Muscle layer of duodenum (tissue), 2 donors: ENCODE results near the gene CEMP1.
A peak's percentile ranks its signal among the peaks of the same experiment; 100 is the strongest.
"Not testable (repeated sequence)": the region's sequence is repeated elsewhere in the genome, so short reads cannot be mapped to it uniquely, and the experiment has no call there.

Source experiments
- H3K27ac ChIP-seq: one replicate; pipeline ENCODE4 v1.7.0; 2013; ENCODE audit warnings: mild to moderate bottlenecking, low read length
- H3K27me3 ChIP-seq: one replicate; pipeline ENCODE4 v1.7.0; 2013; ENCODE audit warnings: low read depth, mild to moderate bottlenecking, control low read depth, low read length
- H3K36me3 ChIP-seq, 2 donors: one replicate each; pipeline ENCODE4 v1.7.0; 2013; ENCODE audit warnings: low read length in 2 of 2, control low read depth in 1 of 2, mild to moderate bottlenecking in 1 of 2; ENCODE audit not compliant: insufficient read depth in 2 of 2, control insufficient read depth in 1 of 2
- H3K4me1 ChIP-seq, 2 donors: one replicate each; pipeline ENCODE4 v1.7.0; 2013; ENCODE audit warnings: low read length in 2 of 2, mild to moderate bottlenecking in 2 of 2, control low read depth in 1 of 2, moderate library complexity in 1 of 2; ENCODE audit not compliant: insufficient read depth in 2 of 2, control insufficient read depth in 1 of 2
- H3K4me3 ChIP-seq, 2 donors: one replicate each; pipeline ENCODE4 v1.7.0; 2013; ENCODE audit warnings: low read length in 2 of 2, low read depth in 1 of 2, mild to moderate bottlenecking in 1 of 2
- H3K9me3 ChIP-seq, 2 donors: one replicate each; pipeline ENCODE4 v1.7.0; 2013; ENCODE audit warnings: low read length in 2 of 2, control low read depth in 1 of 2, mild to moderate bottlenecking in 1 of 2; ENCODE audit not compliant: control insufficient read depth in 1 of 2
- donor health status: healthy.

The CEMP1 gene

DNA sequence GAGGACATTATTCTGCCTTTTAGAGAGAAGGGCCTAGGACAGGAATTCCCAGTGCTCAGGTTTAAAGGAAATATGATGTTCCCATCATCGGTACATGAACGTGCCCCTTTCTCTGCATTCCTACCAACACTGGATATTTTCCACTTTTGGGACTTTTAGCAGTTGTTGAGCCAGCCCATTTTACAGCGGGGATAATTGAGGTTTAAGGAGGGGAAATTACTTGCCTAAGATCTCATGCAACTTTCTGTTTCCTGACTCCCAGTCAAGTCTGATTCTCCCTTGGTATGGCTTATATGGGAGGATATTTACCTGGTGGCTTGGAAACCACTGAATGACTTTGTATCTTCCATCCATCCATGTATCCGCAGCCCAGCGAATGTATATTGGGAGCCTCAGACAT is 3.1 kb upstream of the CEMP1 start:
- H3K9me3 ChIP-seq, H3K27me3 ChIP-seq, H3K27ac ChIP-seq, H3K4me3 ChIP-seq: not testable (repeated sequence)
- Histone ChIP-seq H3K36me3 (peaks cover 0 to 11% of the 10 kb centered on the region in 2 donors), H3K4me1 (peaks cover under 1 to 25% of the 10 kb centered on the region in 2 donors)

DNA sequence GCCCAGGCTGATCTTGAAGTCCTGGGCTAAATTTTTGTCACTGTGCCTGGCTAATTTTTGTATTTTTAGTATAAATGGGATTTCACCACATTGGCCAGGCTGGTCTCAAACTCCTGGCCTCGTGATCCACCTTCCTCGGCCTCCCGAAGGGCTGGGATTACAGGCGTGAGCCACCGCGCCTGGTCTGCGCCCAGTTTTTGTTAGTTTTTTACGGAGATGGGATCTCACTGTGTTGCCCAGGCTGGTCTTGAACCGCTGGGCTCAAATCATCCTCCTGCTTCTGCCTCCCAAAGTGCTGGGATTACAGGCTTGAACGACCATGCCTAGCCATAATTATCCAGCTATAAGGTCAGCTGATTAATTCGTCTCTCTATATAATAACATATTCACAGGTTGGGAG is 2.7 kb upstream of the CEMP1 start:
- H3K4me3 ChIP-seq: no peak overlapping the region
- H3K27me3 ChIP-seq: no peaks in the 10 kb centered on the region
- H3K4me1 ChIP-seq: peaks cover 0 to 21% of the 10 kb centered on the region in 2 donors
- peaks cover 0 to 15% of the 10 kb centered on the region in 2 donors for H3K36me3 ChIP-seq
- no peak overlapping the region for H3K27ac ChIP-seq
- no peaks in the 10 kb centered on the region for H3K9me3 ChIP-seq

DNA sequence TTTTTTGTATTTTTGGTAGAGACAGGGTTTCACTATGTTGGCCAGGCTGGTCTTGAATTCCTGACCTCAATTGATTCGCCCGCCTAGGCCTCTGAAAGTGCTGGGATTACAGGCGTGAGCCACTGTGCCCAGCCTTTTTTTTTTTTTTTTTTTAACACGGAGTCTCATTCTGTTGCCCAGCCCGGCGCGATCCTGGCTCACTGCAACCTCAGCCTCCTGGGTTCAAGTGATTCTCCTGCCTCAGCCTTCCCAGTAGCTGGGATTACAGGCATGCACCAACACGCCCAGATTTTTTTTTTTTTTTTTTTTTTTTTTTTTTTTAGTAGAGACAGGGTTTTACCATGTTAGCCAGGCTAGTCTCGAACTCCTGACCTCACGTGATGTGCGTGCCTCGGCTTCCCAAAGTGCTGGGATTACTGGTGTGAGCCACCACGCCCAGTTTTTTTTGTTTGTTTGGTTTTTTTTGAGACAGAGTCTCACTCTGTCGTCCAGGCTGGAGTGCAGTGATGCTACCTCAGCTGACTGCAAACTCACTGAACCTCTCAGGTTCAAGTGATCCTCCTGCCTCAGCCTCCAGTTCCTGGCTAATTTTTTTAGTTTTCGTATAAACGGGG is 2.0 kb upstream of the CEMP1 start:
- Histone ChIP-seq H3K36me3 (peaks cover 6 to 22% of the 10 kb centered on the region in 2 donors), H3K27ac (peak overlapping the region; percentile 95), H3K4me1 (peaks cover 0 to 16% of the 10 kb centered on the region in 2 donors), H3K4me3 (peak overlapping the region; percentile 66 to 84)
- not testable (repeated sequence) for H3K27me3 ChIP-seq, H3K9me3 ChIP-seq

DNA sequence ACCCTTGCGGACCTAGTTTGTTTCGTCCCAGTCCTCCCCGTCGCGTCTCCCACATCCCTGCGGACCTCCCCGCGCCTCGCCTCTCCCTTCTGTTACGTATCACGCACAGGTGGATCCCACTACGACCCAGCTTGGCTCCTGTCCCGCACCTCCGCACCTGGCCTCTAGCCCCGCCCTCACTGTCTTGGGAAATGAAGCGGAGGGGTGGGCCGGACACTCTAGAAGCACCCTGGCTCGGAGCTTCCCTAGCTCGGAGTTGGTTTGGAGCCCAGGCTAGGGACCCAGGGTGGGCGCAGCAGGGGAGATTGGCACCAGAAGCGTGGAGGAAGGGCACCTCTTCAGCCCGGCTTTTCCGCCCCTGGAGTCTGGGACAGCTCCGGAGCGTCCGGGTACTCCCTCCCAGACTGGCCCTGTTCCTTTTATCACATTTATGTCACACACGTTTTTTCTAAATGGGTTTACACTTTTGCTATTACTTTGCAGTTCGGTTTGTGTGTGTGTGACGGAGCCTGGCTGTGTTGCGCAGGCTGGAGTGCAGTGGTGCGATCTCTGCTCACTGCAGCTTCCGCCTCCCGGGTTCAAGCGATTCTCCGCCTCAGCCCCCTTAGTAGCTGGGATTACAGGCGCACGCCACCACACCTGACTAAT is 1.4 kb upstream of the CEMP1 start:
- Histone ChIP-seq H3K27ac (peak overlapping the region; percentile 95), H3K4me1 (peaks cover 0 to 16% of the 10 kb centered on the region in 2 donors), H3K4me3 (peak overlapping the region; percentile 66 to 84), H3K36me3 (peaks cover 6 to 28% of the 10 kb centered on the region in 2 donors), H3K27me3 (no peaks in the 10 kb centered on the region), H3K9me3 (no peaks in the 10 kb centered on the region)

DNA sequence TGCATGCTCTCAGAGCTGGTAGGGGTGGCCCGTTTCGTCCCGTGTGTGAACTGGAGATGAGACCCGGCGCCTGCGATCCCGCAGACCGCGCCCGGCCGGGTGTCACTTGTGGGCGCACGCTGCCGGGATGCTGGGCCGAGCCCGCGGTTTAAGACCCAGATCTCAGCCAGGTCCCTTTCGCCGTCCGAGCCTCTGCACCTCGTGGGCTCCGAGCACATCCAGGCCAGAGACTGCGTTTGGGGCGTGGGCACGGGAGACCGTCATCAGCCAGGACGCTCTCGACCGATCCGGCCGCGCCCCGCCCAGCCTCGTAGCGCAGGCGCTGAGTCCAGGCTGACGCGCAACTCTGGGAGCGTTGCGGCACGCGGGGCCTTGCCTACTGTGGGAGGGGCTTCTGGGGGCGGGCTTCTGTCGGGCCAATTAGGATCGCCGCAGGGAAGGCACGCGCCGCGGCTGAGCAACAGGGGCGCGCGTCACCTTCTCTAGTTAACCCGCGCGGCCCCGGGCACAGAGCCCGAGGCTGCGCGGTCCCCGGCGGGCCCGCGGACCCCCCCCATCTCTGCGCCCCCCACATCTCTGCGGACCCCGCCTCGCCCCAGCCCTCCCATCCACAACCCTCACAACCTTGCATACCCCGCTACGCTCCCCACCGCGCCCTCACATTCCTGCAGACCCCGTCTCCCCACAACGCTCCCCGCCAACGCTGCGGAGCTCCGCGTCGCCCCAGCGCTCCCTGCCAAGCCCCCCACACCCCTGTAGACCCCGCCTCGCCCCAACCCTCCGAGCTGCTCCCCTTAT is 687 bp upstream of the CEMP1 start:
- Histone ChIP-seq H3K4me1 (peaks cover 0 to 13% of the 10 kb centered on the region in 2 donors), H3K36me3 (peaks cover 6 to 29% of the 10 kb centered on the region in 2 donors), H3K4me3 (peak overlapping the region; percentile 66 to 84), H3K27me3 (no peaks in the 10 kb centered on the region), H3K27ac (peak overlapping the region; percentile 95), H3K9me3 (no peaks in the 10 kb centered on the region)

DNA sequence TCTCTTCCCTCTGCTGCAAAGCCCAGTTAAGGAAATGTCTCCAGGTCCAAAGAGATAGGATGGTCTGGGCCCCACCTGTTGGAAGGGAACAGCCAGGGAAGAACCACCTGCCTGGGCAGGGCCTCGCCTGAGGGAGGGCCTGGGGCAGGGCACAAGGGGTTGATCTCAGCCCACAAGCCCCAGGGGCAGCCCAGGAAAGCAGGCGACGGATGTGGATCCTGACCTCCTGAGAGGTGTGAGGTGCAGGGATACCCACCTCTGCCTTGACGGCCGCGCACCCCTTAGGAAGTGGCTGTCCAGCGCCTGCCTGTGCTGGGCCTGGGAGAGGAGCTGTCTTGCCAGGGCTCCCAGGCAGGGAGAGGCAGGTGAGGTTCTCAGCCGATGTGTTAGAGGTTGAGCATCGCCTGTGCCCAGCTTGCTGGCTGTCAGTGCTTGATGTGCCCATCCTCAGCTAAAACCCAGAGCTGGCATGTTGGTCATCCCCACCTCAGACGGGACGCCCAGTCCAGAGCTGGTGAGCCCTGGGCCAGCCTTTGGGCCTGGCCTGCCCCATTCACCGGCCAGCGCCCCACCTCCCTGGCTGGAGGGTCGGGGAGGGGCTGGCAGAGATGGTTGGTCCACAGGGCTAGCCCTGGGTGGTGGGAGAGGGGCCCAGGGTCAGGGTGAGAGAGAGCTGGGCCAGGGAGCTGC is 434 bp downstream of the CEMP1 start:
- Histone ChIP-seq H3K27ac (no peak overlapping the region), H3K27me3 (no peaks in the 10 kb centered on the region), H3K36me3 (peaks cover 6 to 36% of the 10 kb centered on the region in 2 donors), H3K4me1 (peaks cover 0 to 12% of the 10 kb centered on the region in 2 donors), H3K9me3 (no peaks in the 10 kb centered on the region), H3K4me3 (no peak overlapping the region)

DNA sequence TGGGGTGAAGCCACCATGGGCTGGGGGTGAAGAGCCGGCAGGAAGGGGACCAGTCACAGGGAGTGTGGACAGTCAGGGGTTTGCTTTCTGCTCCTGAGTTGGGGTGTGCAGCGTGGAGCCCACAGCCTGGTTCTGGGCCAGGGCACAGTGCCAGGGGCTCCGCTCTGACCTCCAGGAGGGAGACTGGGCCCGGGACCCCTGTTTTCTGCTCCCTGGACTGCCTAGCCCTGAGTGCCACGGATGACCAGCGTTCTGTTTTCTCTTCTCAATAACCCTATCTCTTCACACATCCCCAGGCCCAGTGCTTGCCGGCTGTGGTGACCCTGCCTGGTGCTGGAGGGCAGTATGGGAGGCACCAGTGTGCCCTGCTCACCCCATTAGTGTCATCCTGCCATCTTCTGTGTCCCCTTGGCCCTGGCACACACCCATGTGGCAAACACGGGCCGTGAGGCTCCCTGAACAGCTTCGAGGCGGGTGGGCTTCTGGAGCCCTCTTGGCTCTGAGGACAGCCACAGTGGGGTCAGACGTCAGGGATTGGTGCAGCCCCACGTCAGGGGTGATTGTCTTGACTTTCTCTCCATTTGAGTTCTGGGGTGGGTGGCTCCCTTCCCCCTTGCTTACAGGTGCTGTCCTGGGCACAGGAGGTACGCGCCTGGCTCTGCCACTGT is 1.1 kb downstream of the CEMP1 start:
- Histone ChIP-seq H3K27me3 (no peaks in the 10 kb centered on the region), H3K9me3 (no peaks in the 10 kb centered on the region), H3K27ac (no peak overlapping the region), H3K4me3 (no peak overlapping the region), H3K4me1 (peaks cover 0 to 12% of the 10 kb centered on the region in 2 donors), H3K36me3 (peaks cover 6 to 36% of the 10 kb centered on the region in 2 donors)

DNA sequence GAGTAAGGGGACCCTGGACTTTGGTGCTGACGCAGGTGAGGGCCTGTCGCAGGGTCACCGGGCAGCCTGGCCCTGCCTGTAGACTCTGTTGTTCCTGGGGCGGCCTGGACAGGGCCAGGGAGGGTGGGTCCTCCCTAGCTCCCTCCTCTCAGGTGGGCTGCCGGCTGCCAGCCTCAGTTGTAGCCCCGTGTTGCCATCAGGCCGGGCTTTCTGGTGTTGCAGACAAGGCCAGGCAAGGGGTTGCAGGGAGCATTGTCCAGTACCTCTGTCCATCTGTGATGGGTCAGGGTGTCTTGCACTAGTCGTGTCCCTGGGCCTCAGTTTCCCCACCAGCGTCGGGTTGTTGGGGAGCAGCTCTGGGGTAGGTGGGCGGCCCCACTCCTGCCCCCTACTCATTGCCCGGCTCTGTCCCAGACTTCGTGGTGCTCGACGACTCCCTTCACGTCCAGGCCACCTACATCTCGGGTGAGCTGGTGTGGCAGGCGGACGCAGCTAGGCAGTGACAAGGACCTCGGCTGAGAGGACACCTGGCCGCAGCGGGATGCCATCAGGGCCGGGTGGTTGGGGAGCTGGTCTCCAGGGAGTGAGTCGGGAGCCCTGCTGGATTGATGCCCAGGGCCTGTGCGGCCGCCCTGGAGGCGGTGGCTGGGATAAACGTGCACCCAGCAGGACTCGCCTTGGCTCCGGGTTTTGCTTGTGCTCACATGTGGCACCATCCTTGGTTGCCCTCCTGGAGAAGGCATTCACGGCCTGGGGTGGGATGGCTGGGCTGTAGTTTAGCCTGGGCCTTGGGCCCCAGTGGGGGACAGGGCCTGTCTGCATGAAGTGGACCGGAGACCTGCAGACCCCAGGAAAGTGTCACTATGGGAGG is 1.9 kb downstream of the CEMP1 start:
- Histone ChIP-seq H3K27ac (no peak overlapping the region), H3K27me3 (no peaks in the 10 kb centered on the region), H3K36me3 (peaks cover 6 to 42% of the 10 kb centered on the region in 2 donors), H3K9me3 (no peaks in the 10 kb centered on the region), H3K4me3 (no peak overlapping the region), H3K4me1 (peaks cover 0 to 12% of the 10 kb centered on the region in 2 donors)

DNA sequence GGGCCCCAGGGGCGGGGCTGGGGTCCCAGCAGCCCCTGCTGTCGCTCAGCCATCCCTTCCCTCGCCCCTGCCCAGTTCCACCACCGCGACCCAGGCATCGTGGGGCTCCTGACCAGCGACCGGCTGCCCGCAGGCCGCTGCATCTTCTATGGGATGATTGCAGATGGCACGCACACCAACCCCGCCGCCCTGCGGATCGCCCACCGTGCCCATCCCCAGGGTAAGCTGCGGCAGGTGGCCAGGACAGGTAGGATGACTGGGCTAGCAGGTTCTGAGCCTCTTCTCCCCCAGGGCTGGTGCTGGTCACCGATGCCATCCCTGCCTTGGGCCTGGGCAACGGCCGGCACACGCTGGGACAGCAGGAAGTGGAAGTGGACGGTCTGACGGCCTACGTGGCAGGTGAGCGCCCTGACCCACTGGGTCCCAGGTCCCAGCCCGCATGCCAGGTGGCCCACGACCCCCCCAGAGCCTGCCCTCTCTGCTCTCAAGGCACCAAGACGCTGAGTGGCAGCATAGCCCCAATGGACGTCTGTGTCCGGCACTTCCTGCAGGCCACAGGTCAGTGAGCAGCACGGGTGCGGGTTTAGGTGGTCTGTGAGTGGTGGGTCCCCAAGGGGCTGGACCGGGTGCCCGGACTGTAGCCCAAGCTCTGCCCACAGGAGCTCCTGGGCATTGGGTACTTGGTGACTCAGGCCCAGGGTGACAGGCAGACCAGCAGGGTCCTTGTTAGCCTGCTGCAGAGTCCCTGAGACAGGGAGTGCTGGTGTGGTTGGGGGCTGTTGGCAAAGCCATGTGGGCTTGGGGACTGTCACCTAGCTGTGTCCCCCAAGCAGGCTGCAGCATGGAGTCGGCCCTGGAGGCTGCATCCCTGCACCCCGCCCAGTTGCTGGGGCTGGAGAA is 2.8 kb downstream of the CEMP1 start:
- H3K4me3 ChIP-seq: no peak overlapping the region
- H3K9me3 ChIP-seq: no peaks in the 10 kb centered on the region
- peaks cover 0 to 12% of the 10 kb centered on the region in 2 donors for H3K4me1 ChIP-seq
- peaks cover 6 to 51% of the 10 kb centered on the region in 2 donors for H3K36me3 ChIP-seq
- no peaks in the 10 kb centered on the region for H3K27me3 ChIP-seq
- no peak overlapping the region for H3K27ac ChIP-seq
